ENCODE results near the gene IGSF8. TPM values are rescaled to one million over a fixed set of nuclear protein-coding genes. Genes with fewer than 3 reads are reported as not detected.

IGSF8 gene
- total RNA-seq, 1 experiment from 2014 or later: 101 TPM

GRCh38 chr1:160117709-160118183 is 19.3 kb upstream of the IGSF8 start:
- no peak for DNase-seq (ENCODE audit: low spot score)
- Mint-ChIP-seq H3K4me3 (0 out of 2 replicates have a peak overlapping the region, but pooled peaks have one; percentile 16), H3K36me3 (no peaks in the 10 kb centered on the region), H3K27me3 (ENCODE audit: low read depth) (peaks cover under 1% of the 10 kb centered on the region; the same call in 1 of the 2 replicates), H3K9me3 (no peaks in the 10 kb centered on the region), H3K27ac (no peak overlapping the region), H3K4me1 (peaks cover 58% of the 10 kb centered on the region)
- no peak for TF ChIP-seq ZNF317 (CRISPR knock-in tag; IDR thresholded peaks at IDR 0.05; ENCODE audit: borderline replicate concordance, low read depth)
- TF ChIP-seq NFYB (CRISPR knock-in tag; conservative IDR thresholded peaks at IDR 0.05; ENCODE audit: low read depth): no peak
- no peak for TF ChIP-seq CDX4 (CRISPR knock-in tag; IDR thresholded peaks at IDR 0.05; ENCODE audit: borderline replicate concordance)
- no peak for TF ChIP-seq ZNF138 (CRISPR knock-in tag; conservative IDR thresholded peaks at IDR 0.05)
- TF ChIP-seq HMGA2 (CRISPR knock-in tag; IDR thresholded peaks at IDR 0.05): no peak
- TF ChIP-seq NFE2L1 (CRISPR knock-in tag; IDR thresholded peaks at IDR 0.05): no peak
- no peak for TF ChIP-seq SMAD4 (CRISPR knock-in tag; IDR thresholded peaks at IDR 0.05)
- TF ChIP-seq E2F4 (CRISPR knock-in tag; IDR thresholded peaks at IDR 0.05; ENCODE audit: borderline replicate concordance, low read depth): no peak
- TF ChIP-seq E2F5 (CRISPR knock-in tag; IDR thresholded peaks at IDR 0.05): no peak
- TF ChIP-seq JUN (CRISPR knock-in tag; IDR thresholded peaks at IDR 0.05): no peak
- TF ChIP-seq ZNF396 (CRISPR knock-in tag; IDR thresholded peaks at IDR 0.05; ENCODE audit: borderline replicate concordance): no peak
- no peak for TF ChIP-seq HMGXB4 (CRISPR knock-in tag; IDR thresholded peaks at IDR 0.05)
- no peak for TF ChIP-seq MLX (CRISPR knock-in tag; IDR thresholded peaks at IDR 0.05)
- TF ChIP-seq ZNF219 (CRISPR knock-in tag; IDR thresholded peaks at IDR 0.05; ENCODE audit: borderline replicate concordance): no peak
- no peak for TF ChIP-seq IRF2 (CRISPR knock-in tag; IDR thresholded peaks at IDR 0.05; ENCODE audit: borderline replicate concordance, low read depth)
- TF ChIP-seq RORB (CRISPR knock-in tag; IDR thresholded peaks at IDR 0.05): no peak
- no peak for TF ChIP-seq CREM (CRISPR knock-in tag; IDR thresholded peaks at IDR 0.05)
- TF ChIP-seq ZNF232 (CRISPR knock-in tag; IDR thresholded peaks at IDR 0.05): no peak
- ATAC-seq: peak; percentile 40; the same call in 1 of the 2 replicates
- ChIA-PET POLR2A (no interaction called here), CTCF (interaction anchor here (1.0 to 5.1 kb wide), 13 partner anchors 10 to 174 kb away, joined by 3 to 83 read pairs (median 8); partner anchors contain the start of genes CASQ1 and IGSF8)

- ATAC-seq (no peak), DNase-seq (ENCODE audit: low spot score) (no peak)
- no peaks in the 10 kb centered on the region for H3K36me3 Mint-ChIP-seq
- POLR2A ChIA-PET: interaction anchor here (0.5 kb wide), 1 partner anchor 152 kb away, joined by 5 read pairs; no protein-coding TSS in a partner anchor
- H3K27ac Mint-ChIP-seq: no peak overlapping the region
- peaks cover 2% of the 10 kb centered on the region; the same call in 1 of the 2 replicates for H3K27me3 Mint-ChIP-seq (ENCODE audit: low read depth)
- H3K4me1 Mint-ChIP-seq: peaks cover 63% of the 10 kb centered on the region
- H3K9me3 Mint-ChIP-seq: no peaks in the 10 kb centered on the region
- peak overlapping the region; percentile 75; the same call in 1 of the 2 replicates for H3K4me3 Mint-ChIP-seq
- CTCF ChIA-PET: interaction anchor here (1.0 to 5.1 kb wide), 14 partner anchors 12 to 174 kb away, joined by 3 to 83 read pairs (median 8); partner anchors contain the start of genes CASQ1 and IGSF8
- no peak for TF ChIP-seq CTCF (IDR thresholded peaks at IDR 0.05)
- no peak for TF ChIP-seq GTF2I (CRISPR knock-in tag; conservative IDR thresholded peaks at IDR 0.05)
- no peak for TF ChIP-seq ATF2 (CRISPR knock-in tag; IDR thresholded peaks at IDR 0.05; ENCODE audit: borderline replicate concordance, low read depth)
- no peak for TF ChIP-seq RORB (CRISPR knock-in tag; IDR thresholded peaks at IDR 0.05)
- no peak for TF ChIP-seq IRF1 (CRISPR knock-in tag; IDR thresholded peaks at IDR 0.05)
- no peak for TF ChIP-seq ATF6 (CRISPR knock-in tag; IDR thresholded peaks at IDR 0.05)
- no peak for TF ChIP-seq FOXJ3 (CRISPR knock-in tag; IDR thresholded peaks at IDR 0.05; ENCODE audit: borderline replicate concordance)
These were observed 18.9 kb upstream of the IGSF8 start for GRCh38 chr1:160117300-160117699.

Data from WTC11 (cell line).